Measurements from ENCODE around the gene CPNE4.

Gene CPNE4

GRCh38 chr3:131669600-131669999, 365.2 kb downstream of the CPNE4 start:
- ChIA-PET CTCF (no interaction called here), POLR2A (no interaction called here)
- no peak overlapping the region for H3K4me3 ChIP-seq (ENCODE audit: low read depth, low read length)
- no peak for TF ChIP-seq CTCF (IDR thresholded peaks at IDR 0.05; ENCODE audit: insufficient read depth, low read length, missing control alignments)
- DNase-seq (ENCODE audit: low read depth, low spot score), result no peak

GRCh38 chr3:131658771-131659170, 376.0 kb downstream of the CPNE4 start:
- CTCF ChIA-PET, result interaction anchor here (1.5 kb wide), 1 partner anchor 132 kb away, joined by 3 read pairs; no protein-coding TSS in a partner anchor
- no peak for DNase-seq (ENCODE audit: low read depth, low spot score)
- TF ChIP-seq CTCF (IDR thresholded peaks at IDR 0.05; ENCODE audit: insufficient read depth, low read length, missing control alignments), result no peak
- H3K4me3 ChIP-seq (ENCODE audit: low read depth, low read length), result no peak overlapping the region
- POLR2A ChIA-PET, result no interaction called here

GRCh38 chr3:131658115-131658514, 376.7 kb downstream of the CPNE4 start:
- TF ChIP-seq CTCF (IDR thresholded peaks at IDR 0.05; ENCODE audit: insufficient read depth, low read length, missing control alignments), result no peak
- POLR2A ChIA-PET, result no interaction called here

GRCh38 chr3:131655070-131655690, 379.6 kb downstream of the CPNE4 start:
- no peak for DNase-seq (ENCODE audit: low read depth, low spot score)
- H3K4me3 ChIP-seq (ENCODE audit: low read depth, low read length), result no peak overlapping the region
- POLR2A ChIA-PET, result interaction anchor here (0.6 kb wide), 1 partner anchor 1127 kb away, joined by 3 read pairs; no protein-coding TSS in a partner anchor
- no peak for TF ChIP-seq CTCF (IDR thresholded peaks at IDR 0.05; ENCODE audit: insufficient read depth, low read length, missing control alignments)
- CTCF ChIA-PET, result no interaction called here

More at GRCh38 chr3:131658115-131658514, 376.7 kb downstream of the CPNE4 start:
- no peak for DNase-seq (ENCODE audit: low read depth, low spot score)
- CTCF ChIA-PET, result interaction anchor here (0.6 to 1.5 kb wide), 2 partner anchors 131 to 627 kb away, joined by 3 read pairs; no protein-coding TSS in a partner anchor
- no peak overlapping the region for H3K4me3 ChIP-seq (ENCODE audit: low read depth, low read length)

- no peak overlapping the region for H3K4me3 ChIP-seq (ENCODE audit: low read depth, low read length)
- ChIA-PET CTCF (no interaction called here), POLR2A (no interaction called here)
- no peak for DNase-seq (ENCODE audit: low read depth, low spot score)
- no peak for TF ChIP-seq CTCF (IDR thresholded peaks at IDR 0.05; ENCODE audit: insufficient read depth, low read length, missing control alignments)
Observed at GRCh38 chr3:131645638-131646037, 389.2 kb downstream of the CPNE4 start.

GRCh38 chr3:131636266-131636775, 398.5 kb downstream of the CPNE4 start:
- ChIA-PET POLR2A (no interaction called here), CTCF (no interaction called here)
- TF ChIP-seq CTCF (IDR thresholded peaks at IDR 0.05; ENCODE audit: insufficient read depth, low read length, missing control alignments), result no peak
- no peak overlapping the region for H3K4me3 ChIP-seq (ENCODE audit: low read depth, low read length)
- DNase-seq (ENCODE audit: low read depth, low spot score), result no peak

Data from AG04449 (cell line).